Fibroblast of villous mesenchyme (primary cell): Measurements from ENCODE around the gene LRCH1. TPM values are rescaled to one million over a fixed set of nuclear protein-coding genes. Genes with fewer than 3 reads are reported as not detected.

Source experiments
- DNase-seq: peaks from one replicate; pipeline ENCODE4 v3.0.0-alpha.2; 2010; ENCODE audit warnings: low read depth
- H3K4me3 ChIP-seq: 2 replicates; pipeline ENCODE4 v1.5.1; 2011; ENCODE audit warnings: low read depth, mild to moderate bottlenecking, low read length
- CTCF ChIP-seq: IDR thresholded peaks from 2 replicates; pipeline ENCODE4 v1.5.1; 2012; ENCODE audit warnings: low read depth, mild to moderate bottlenecking, low read length; ENCODE audit not compliant: insufficient read depth
- total RNA-seq: library from RNA; depleted of rRNA; stranded (reverse); fragments of >200 nt; gene quantifications from 2 replicates; pipeline ENCODE4 v1.2.3, GENCODE V29; 2012

Gene LRCH1
- total RNA-seq, 1 donor: 9.1 TPM

GRCh38 chr13:46575301-46575771, 22.4 kb downstream of the LRCH1 start:
- TF ChIP-seq CTCF: no peak
- DNase-seq: peak; percentile 65
- H3K4me3 ChIP-seq: no peak overlapping the region

- DNase-seq: peak; percentile 56
- TF ChIP-seq CTCF: no peak
- H3K4me3 ChIP-seq: no peak overlapping the region
Measured at GRCh38 chr13:46575818-46576221, 22.9 kb downstream of the LRCH1 start.

- DNase-seq: no peak
- TF ChIP-seq CTCF: no peak
- no peak overlapping the region for H3K4me3 ChIP-seq
Measured at GRCh38 chr13:46576762-46577161, 23.8 kb downstream of the LRCH1 start.

- TF ChIP-seq CTCF: no peak
- H3K4me3 ChIP-seq: no peak overlapping the region
- DNase-seq: peak; percentile 27
Measured at GRCh38 chr13:46577696-46578589, 25.0 kb downstream of the LRCH1 start.

- DNase-seq: no peak
- H3K4me3 ChIP-seq: no peak overlapping the region
- no peak for TF ChIP-seq CTCF
Measured at GRCh38 chr13:46578590-46578975, 25.6 kb downstream of the LRCH1 start.

- TF ChIP-seq CTCF: no peak
- no peak for DNase-seq
- H3K4me3 ChIP-seq: no peak overlapping the region
Measured at GRCh38 chr13:46580362-46580839, 27.4 kb downstream of the LRCH1 start.
